GM18505 (cell line): Measurements from ENCODE around the gene IRAK2.
"Not testable (repeated sequence)": the region's sequence is repeated elsewhere in the genome, so short reads cannot be mapped to it uniquely, and the experiment has no call there.

Experiments used
- ATAC-seq: cut with Tn5 transposase; IDR thresholded peaks from one replicate; pipeline ENCODE4 v1.9.1; 2021; ENCODE audit not compliant: unreplicated experiment
- POLR2A ChIP-seq: IDR thresholded peaks from 4 replicates; pipeline ENCODE4 v1.6.1; 2011; ENCODE audit warnings: borderline replicate concordance; ENCODE audit not compliant: insufficient read depth, insufficient read length; ENCODE audit errors: extremely low read depth

The IRAK2 gene

DNA sequence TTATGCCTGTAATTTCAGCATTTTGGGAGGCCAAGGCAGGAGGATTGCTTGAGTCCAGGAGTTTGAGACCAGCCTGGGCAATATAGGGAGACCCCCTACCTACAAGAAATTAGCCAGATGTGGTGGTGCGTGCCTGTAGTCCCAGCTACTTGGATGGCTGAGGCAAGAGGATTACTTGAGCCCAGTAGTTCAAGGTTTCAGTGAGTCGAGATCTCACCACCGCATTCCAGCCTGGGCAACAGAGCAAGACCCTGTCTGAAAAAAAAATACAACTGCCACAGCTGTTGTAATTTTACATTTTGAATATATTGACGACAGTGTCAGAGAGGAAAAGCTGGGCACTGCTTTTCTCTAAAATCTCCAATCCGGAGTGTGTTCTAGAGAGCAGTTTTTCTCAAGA is 104.7 kb downstream of the IRAK2 start:
- ATAC-seq: no peak

GRCh38 chr3:10272476-10272875 is 107.8 kb downstream of the IRAK2 start:
- ATAC-seq: not testable (repeated sequence)

More for the DNA sequence above, 104.7 kb downstream of the IRAK2 start:
- no peak for TF ChIP-seq POLR2A

DNA sequence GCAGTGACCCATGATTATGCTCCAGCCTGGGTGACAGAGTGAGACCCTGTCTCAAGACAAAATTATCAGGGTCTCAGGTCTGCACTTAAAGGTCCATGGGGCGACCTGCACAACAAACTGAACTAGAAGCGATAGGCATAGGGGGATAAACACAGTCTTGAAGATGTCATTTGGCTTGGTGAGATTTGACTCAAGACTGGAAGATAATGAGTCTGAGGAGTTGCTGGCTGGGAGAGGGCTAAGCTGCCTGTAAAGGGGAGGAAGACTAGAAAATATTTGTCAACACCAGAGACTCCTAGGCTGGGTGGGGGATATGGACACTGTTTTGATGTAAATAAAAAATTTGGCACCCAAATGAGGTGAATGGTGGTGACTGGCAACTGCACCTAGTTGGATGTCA is 108.3 kb downstream of the IRAK2 start:
- TF ChIP-seq POLR2A: no peak
- ATAC-seq: no peak

DNA sequence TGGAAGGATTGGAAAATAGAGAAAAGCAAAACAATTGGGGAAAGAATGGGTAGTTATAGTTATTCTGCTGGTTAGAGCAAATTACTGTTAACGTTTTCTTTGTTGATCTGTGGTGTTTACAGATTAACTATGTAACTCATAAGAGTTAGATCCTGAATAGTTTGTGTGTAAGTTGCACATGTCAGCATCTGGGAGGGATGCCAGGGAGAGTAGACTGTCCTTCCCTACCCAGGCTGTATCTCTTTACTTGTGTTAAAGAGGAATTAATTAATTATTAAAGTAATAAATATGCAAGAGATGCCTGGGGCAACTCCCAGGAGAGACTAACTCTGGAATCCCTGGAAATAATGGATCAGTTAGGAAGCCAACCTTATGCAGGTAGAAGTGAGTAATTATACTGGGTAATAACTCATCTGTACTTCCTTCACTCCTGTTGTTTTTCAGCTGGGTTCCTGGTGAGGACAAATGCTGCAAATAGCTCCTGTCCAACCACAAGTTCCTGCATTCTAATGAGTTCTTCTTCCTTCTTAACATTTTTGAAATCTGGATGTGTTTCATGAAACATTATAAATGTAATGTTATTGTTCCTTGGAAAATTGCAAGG is 109.1 kb downstream of the IRAK2 start:
- no peak for TF ChIP-seq POLR2A
- ATAC-seq: no peak

DNA sequence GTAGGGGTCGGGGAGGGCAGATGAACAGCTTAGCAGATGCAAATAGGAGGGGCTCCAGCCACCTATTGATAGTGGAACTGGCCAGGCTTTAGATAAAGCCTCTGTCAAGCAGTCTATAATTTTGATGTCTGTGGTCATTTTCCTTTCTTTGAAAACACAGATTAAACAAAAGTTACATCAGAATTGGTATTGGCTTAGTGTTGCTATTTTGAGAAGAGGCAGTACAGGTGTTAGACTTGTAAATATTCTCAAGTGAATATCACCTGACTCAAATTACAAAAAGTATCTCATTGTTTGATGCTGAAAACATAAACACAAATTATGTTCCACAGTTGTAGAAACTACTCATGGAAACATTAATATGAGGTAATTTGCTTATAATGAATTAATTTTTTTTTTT is 109.9 kb downstream of the IRAK2 start:
- ATAC-seq: no peak
- TF ChIP-seq POLR2A: no peak

DNA sequence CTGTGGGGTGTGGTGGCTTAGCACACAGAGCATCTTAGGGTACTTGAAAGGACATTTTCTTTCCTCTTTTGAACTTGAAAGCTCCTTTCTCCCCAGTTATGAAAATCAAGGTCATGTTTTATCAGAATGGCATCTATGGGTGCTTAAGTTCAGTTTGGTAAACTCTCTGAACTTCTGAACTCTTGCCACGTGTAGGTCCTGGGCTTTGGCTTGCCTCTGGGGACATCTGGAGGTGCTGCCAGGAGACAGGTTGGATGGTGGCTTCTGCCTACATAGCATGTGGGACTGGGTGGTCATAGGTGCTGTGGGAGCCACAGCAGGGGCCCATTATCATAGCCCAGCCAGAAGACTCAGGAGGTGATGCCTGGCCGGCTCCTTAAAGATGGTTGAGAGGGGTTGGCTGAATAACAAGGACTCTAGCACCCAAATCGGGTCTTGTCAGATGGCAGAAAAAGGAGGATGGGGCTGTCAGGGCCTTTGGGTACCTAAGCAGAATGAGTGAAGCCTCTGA is 112.5 kb downstream of the IRAK2 start:
- TF ChIP-seq POLR2A: no peak
- ATAC-seq: no peak

DNA sequence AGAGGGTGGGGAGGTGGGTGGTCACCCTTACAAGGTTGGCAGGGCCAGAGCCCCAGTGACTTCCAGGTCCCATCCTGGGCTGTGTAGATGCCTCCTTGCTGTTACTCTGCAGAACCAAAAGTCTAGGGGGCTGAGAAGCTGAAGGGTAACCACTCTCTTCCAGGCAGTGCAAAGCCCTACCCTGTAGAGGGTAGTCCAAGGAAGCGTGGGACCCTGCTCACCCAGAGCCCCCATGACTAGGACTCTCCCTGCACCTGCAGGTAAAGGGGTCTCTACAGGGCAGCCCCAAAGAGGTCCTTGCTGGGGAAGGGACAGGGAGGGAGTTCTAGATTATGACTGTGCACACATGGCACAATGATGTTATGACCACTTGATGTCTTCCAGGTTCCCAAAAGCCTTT is 113.8 kb downstream of the IRAK2 start:
- no peak for ATAC-seq
- TF ChIP-seq POLR2A: no peak

DNA sequence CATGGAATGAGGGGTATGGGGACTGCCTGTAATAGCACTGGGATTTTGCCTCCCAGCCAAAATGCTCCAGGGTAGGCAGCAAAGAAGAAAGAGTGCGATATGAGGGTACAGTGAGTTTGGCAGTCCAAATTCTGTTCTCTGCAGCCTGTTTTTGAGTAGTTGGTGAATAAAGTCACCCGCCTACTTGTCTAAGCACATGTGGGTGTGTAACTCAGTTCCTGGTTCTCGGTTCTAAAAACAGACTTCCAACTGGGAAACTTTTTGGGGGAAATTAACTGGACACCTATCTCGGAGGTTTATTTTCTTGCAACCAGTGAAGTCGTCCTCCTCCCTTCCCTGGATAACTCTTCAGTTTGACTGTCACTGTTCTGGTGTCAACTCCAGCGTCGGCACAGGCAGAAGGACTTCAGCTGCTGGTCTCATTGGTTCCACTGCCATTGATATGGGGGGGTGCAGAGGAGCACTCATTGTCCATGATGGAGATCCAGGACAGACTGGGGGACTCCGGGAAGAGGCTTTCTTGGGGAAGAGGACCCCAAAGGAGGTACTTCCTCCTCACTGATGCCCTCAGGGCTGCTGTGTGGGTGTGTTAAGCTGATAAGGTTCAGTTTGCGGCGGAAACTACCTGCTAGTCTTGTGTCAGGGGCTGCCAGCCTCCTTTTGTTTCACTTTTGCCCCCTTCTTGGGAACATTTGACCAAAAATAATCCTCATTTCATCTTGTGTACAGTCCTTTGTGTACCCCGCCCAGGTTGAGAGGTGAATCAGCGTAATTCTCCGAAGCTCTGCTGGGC is 114.9 kb downstream of the IRAK2 start:
- no peak for ATAC-seq
- no peak for TF ChIP-seq POLR2A

- no peak for ATAC-seq
These were observed 115.4 kb downstream of the IRAK2 start for GRCh38 chr3:10280177-10280529.

DNA sequence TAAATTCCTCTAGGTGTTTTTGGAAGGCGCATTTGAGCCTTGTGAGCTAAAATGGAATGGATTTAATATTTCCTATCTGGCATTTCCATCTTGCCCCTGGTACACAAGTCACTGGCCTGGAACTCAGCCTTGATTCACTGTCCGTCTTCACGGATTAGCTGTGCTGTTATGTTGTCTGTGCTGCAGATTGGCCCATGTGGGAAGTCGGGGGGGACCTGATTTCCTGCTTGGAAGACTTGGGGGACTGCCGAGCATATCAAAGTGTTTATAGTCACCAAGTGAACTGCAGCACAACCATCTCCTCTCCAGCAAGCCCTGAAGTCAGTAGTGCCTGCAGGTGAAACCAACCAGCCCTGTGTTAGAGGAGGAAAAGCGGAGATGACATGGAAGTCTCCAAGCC is 115.9 kb downstream of the IRAK2 start:
- TF ChIP-seq POLR2A: no peak
- ATAC-seq: no peak

More at GRCh38 chr3:10280177-10280529, 115.4 kb downstream of the IRAK2 start:
- TF ChIP-seq POLR2A: no peak

GRCh38 chr3:10281951-10282350 is 117.2 kb downstream of the IRAK2 start:
- TF ChIP-seq POLR2A: no peak
- ATAC-seq: no peak

DNA sequence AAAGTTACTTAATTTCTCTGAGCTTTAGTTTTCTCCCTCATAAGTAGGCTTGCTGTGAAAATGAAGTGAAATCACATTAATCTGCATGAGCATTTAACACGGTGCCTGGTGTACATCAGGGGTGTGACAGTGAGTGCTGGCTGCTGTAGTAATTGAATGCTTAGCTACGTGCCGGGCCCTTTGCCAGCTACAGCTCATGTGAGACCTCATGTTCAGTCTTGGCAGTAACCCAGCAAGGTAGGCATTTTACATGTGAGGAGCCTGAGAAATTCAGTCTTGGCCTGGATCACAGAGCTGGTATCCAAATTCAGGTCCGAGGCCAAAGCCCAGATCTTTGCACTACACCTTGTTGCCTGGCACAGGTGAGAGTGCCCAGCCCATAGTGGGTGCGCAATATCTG is 118.9 kb downstream of the IRAK2 start:
- no peak for TF ChIP-seq POLR2A
- ATAC-seq: no peak

DNA sequence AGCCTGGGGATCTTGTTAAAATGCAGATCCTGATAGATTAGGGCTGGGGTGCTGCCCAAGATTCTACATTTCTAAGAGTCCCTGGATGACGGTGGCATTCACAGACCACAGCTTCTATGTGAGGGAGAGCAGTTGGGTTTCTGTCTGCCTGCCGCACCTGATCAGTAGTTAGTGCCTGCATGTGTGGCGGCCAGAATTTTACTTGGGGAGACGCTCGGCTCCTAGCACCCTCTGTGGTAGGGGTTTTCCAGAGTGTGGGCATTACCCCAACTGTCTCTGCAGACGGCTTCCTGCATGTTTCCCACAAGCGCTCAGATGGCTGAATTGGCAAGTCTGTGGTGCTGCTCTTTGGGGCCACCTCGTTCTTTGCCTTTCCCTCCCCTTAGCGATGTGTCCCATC is 119.8 kb downstream of the IRAK2 start:
- ATAC-seq: no peak
- no peak for TF ChIP-seq POLR2A
